ENCODE measurements around the gene WASF3. TPM values are rescaled to one million over a fixed set of nuclear protein-coding genes. Genes with fewer than 3 reads are reported as not detected.

Gene WASF3
- total and polyA plus RNA-seq, 3 donors from 2014 or later = 27.3 to 36.2 (median 30.8) TPM

GRCh38 chr13:26646603-26647002 lies 89.1 kb downstream of the WASF3 start:
- H3K4me1 ChIP-seq = no peaks in the 10 kb centered on the region
- H3K36me3 ChIP-seq (ENCODE audit: low read depth, missing control alignments) = no peaks in the 10 kb centered on the region
- no peak overlapping the region for H3K27ac ChIP-seq
- TF ChIP-seq, protein P1, sequence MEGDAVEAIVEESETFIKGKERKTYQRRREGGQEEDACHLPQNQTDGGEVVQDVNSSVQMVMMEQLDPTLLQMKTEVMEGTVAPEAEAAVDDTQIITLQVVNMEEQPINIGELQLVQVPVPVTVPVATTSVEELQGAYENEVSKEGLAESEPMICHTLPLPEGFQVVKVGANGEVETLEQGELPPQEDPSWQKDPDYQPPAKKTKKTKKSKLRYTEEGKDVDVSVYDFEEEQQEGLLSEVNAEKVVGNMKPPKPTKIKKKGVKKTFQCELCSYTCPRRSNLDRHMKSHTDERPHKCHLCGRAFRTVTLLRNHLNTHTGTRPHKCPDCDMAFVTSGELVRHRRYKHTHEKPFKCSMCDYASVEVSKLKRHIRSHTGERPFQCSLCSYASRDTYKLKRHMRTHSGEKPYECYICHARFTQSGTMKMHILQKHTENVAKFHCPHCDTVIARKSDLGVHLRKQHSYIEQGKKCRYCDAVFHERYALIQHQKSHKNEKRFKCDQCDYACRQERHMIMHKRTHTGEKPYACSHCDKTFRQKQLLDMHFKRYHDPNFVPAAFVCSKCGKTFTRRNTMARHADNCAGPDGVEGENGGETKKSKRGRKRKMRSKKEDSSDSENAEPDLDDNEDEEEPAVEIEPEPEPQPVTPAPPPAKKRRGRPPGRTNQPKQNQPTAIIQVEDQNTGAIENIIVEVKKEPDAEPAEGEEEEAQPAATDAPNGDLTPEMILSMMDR (IDR thresholded peaks at IDR 0.05) = no peak
- TF ChIP-seq POLR2A (IDR thresholded peaks at IDR 0.05) = no peak
- no peaks in the 10 kb centered on the region for H3K9me3 ChIP-seq
- H3K27me3 ChIP-seq = no peaks in the 10 kb centered on the region
- DNase-seq = no peak
- H3K4me3 ChIP-seq = no peak overlapping the region
- intact Hi-C loops (cut with DNase I; ENCODE audit: low total_unique reads) = no loop called here

- 91 to 97% methylated on average over 1 of the region's 1 CpG for WGBS, 2 donors
- Histone ChIP-seq H3K27ac (no peak overlapping the region), H3K4me1 (no peaks in the 10 kb centered on the region)
These were observed 93.8 kb downstream of the WASF3 start for GRCh38 chr13:26651234-26651633.

GRCh38 chr13:26653310-26653709 lies 95.8 kb downstream of the WASF3 start:
- no peaks in the 10 kb centered on the region for H3K9me3 ChIP-seq
- intact Hi-C loops (cut with DNase I; ENCODE audit: low total_unique reads) = no loop called here
- DNase-seq = no peak
- H3K36me3 ChIP-seq (ENCODE audit: low read depth, missing control alignments) = no peaks in the 10 kb centered on the region
- TF ChIP-seq POLR2A (IDR thresholded peaks at IDR 0.05) = no peak
- TF ChIP-seq, protein P1 (IDR thresholded peaks at IDR 0.05) = no peak
- H3K27ac ChIP-seq = no peak overlapping the region
- 88 to 93% methylated on average over 4 of the region's 4 CpGs for WGBS, 2 donors
- H3K4me1 ChIP-seq = peaks cover 5% of the 10 kb centered on the region
- H3K27me3 ChIP-seq = no peaks in the 10 kb centered on the region
- H3K4me3 ChIP-seq = no peak overlapping the region

More at GRCh38 chr13:26651234-26651633, 93.8 kb downstream of the WASF3 start:
- Histone ChIP-seq H3K36me3 (ENCODE audit: low read depth, missing control alignments) (no peaks in the 10 kb centered on the region), H3K9me3 (no peaks in the 10 kb centered on the region), H3K27me3 (no peaks in the 10 kb centered on the region), H3K4me3 (no peak overlapping the region)
- DNase-seq = no peak
- intact Hi-C loops (cut with DNase I; ENCODE audit: low total_unique reads) = no loop called here
- TF ChIP-seq, protein P1 (IDR thresholded peaks at IDR 0.05) = no peak
- TF ChIP-seq POLR2A (IDR thresholded peaks at IDR 0.05) = no peak

GRCh38 chr13:26653842-26654241 lies 96.4 kb downstream of the WASF3 start:
- no peaks in the 10 kb centered on the region for H3K9me3 ChIP-seq
- DNase-seq = no peak
- no peaks in the 10 kb centered on the region for H3K36me3 ChIP-seq (ENCODE audit: low read depth, missing control alignments)
- no peaks in the 10 kb centered on the region for H3K27me3 ChIP-seq
- intact Hi-C loops (cut with DNase I; ENCODE audit: low total_unique reads) = no loop called here
- 88 to 93% methylated on average over 4 of the region's 4 CpGs for WGBS, 2 donors
- H3K4me3 ChIP-seq = no peak overlapping the region
- H3K27ac ChIP-seq = no peak overlapping the region
- peaks cover 11% of the 10 kb centered on the region for H3K4me1 ChIP-seq
- TF ChIP-seq, protein P1 (IDR thresholded peaks at IDR 0.05) = no peak
- no peak for TF ChIP-seq POLR2A (IDR thresholded peaks at IDR 0.05)

DNA sequence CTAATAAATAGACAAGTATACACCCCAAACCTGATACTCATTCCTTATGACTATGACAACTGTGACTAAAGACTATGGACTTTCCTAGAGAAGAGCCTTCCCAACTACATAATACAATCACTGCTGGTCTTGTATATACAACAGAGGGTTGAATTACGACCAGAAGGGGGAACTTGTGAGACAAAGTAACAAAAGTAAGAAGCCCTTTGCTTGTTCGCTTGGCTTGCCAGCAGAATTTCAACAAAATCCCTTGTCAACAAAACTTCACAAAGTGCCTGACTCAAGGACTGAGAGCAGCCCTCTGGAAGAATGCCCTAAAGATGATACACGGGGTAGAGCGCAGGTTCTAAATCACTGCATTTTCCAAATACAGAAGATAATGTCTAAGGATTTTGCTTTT lies 99.4 kb downstream of the WASF3 start:
- H3K27me3 ChIP-seq = no peaks in the 10 kb centered on the region
- H3K36me3 ChIP-seq (ENCODE audit: low read depth, missing control alignments) = no peaks in the 10 kb centered on the region
- 41 to 52% methylated on average over 4 of the region's 4 CpGs for WGBS, 2 donors
- no peak overlapping the region for H3K27ac ChIP-seq
- no peaks in the 10 kb centered on the region for H3K9me3 ChIP-seq
- peaks cover 12% of the 10 kb centered on the region for H3K4me1 ChIP-seq
- DNase-seq = peak; percentile 45
- intact Hi-C loops (cut with DNase I; ENCODE audit: low total_unique reads) = no loop called here
- H3K4me3 ChIP-seq = no peak overlapping the region
- TF ChIP-seq POLR2A (IDR thresholded peaks at IDR 0.05) = no peak
- TF ChIP-seq, protein P1 (IDR thresholded peaks at IDR 0.05) = no peak
